Measurements from ENCODE around the gene FAM25C.
"Not testable (repeated sequence)": the region's sequence is repeated elsewhere in the genome, so short reads cannot be mapped to it uniquely, and the experiment has no call there.

The FAM25C gene

DNA sequence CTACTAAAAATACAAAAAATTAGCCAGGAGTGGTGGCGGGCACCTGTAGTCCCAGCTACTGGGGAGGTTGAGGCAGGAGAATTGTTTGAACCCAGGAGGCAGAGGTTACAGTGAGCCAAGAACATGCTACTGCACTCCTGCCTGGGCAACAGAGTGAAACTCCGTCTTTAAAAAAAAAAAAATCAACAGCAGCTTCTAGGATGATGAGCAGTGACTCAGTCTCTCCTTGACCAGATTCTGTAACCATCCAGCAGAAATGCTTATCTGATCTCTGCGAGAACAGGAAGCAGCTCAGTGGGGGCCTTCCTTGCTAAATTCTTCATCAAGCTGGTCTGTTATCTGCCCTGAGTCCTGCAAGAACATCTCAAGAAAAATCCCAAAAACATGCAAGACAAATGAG, 5.5 kb downstream of the FAM25C start:
- H3K4ac ChIP-seq (ENCODE audit: low read depth in 1 of 2, low read length in 2 of 2); H3K79me1 ChIP-seq (replicated peaks; ENCODE audit: low read length, poor library complexity, severe bottlenecking); H3K4me2 ChIP-seq (ENCODE audit: low read length, poor library complexity, severe bottlenecking); H3K9ac ChIP-seq (ENCODE audit: low read length); H2BK15ac ChIP-seq (ENCODE audit: low read depth, poor library complexity, severe bottlenecking); H3K18ac ChIP-seq (ENCODE audit: low read depth in 1 of 2, low read length in 2 of 2); H4K91ac ChIP-seq (ENCODE audit: low read length); H3K27me3 ChIP-seq (ENCODE audit: control insufficient read depth in 1 of 2, insufficient read depth in 1 of 2, low read length in 2 of 2); H2BK5ac ChIP-seq (ENCODE audit: low read depth, low read length, poor library complexity, severe bottlenecking); H2BK12ac ChIP-seq (ENCODE audit: low read length in 2 of 2); H4K8ac ChIP-seq (ENCODE audit: low read length); H3K14ac ChIP-seq (ENCODE audit: low read length in 2 of 2); H2AFZ ChIP-seq (ENCODE audit: low read depth, low read length); H3K23ac ChIP-seq (ENCODE audit: low read length in 2 of 2); H3K9me3 ChIP-seq (ENCODE audit: control insufficient read depth, low read length); H3K4me1 ChIP-seq (ENCODE audit: control insufficient read depth, insufficient read depth, low read depth, low read length); H3K36me3 ChIP-seq (ENCODE audit: control insufficient read depth in 1 of 2, insufficient read depth in 2 of 2, low read depth in 1 of 2, low read length in 2 of 2); H2BK120ac ChIP-seq (ENCODE audit: low read depth, low read length); H3K4me3 ChIP-seq (ENCODE audit: insufficient read depth in 1 of 2, low read depth in 1 of 2, low read length in 2 of 2); H3K27ac ChIP-seq (ENCODE audit: low read length, poor library complexity, severe bottlenecking); H2AK5ac ChIP-seq (ENCODE audit: low read length, severe bottlenecking): not testable (repeated sequence)
- DNase-seq = peak; percentile 70
- WGBS = no CpG with 5 or more reads among the region's 3 CpGs

GRCh38 chr10:47992560-47992959, 7.0 kb downstream of the FAM25C start:
- H4K91ac ChIP-seq (ENCODE audit: low read length); H3K27me3 ChIP-seq (ENCODE audit: control insufficient read depth in 1 of 2, insufficient read depth in 1 of 2, low read length in 2 of 2); H2AFZ ChIP-seq (ENCODE audit: low read depth, low read length); H3K79me1 ChIP-seq (replicated peaks; ENCODE audit: low read length, poor library complexity, severe bottlenecking); H2BK12ac ChIP-seq (ENCODE audit: low read length in 2 of 2); H4K8ac ChIP-seq (ENCODE audit: low read length); H2AK5ac ChIP-seq (ENCODE audit: low read length, severe bottlenecking); H3K36me3 ChIP-seq (ENCODE audit: control insufficient read depth in 1 of 2, insufficient read depth in 2 of 2, low read depth in 1 of 2, low read length in 2 of 2); H3K4me1 ChIP-seq (ENCODE audit: control insufficient read depth, insufficient read depth, low read depth, low read length); H3K18ac ChIP-seq (ENCODE audit: low read depth in 1 of 2, low read length in 2 of 2); DNase-seq; H3K4me2 ChIP-seq (ENCODE audit: low read length, poor library complexity, severe bottlenecking); H3K23ac ChIP-seq (ENCODE audit: low read length in 2 of 2); H3K4ac ChIP-seq (ENCODE audit: low read depth in 1 of 2, low read length in 2 of 2); H2BK120ac ChIP-seq (ENCODE audit: low read depth, low read length); H3K9me3 ChIP-seq (ENCODE audit: control insufficient read depth, low read length); H2BK15ac ChIP-seq (ENCODE audit: low read depth, poor library complexity, severe bottlenecking); H3K9ac ChIP-seq (ENCODE audit: low read length); H3K27ac ChIP-seq (ENCODE audit: low read length, poor library complexity, severe bottlenecking); H3K4me3 ChIP-seq (ENCODE audit: insufficient read depth in 1 of 2, low read depth in 1 of 2, low read length in 2 of 2); H2BK5ac ChIP-seq (ENCODE audit: low read depth, low read length, poor library complexity, severe bottlenecking); H3K14ac ChIP-seq (ENCODE audit: low read length in 2 of 2): not testable (repeated sequence)
- WGBS = 100% methylated on average over 4 of the region's 11 CpGs

DNA sequence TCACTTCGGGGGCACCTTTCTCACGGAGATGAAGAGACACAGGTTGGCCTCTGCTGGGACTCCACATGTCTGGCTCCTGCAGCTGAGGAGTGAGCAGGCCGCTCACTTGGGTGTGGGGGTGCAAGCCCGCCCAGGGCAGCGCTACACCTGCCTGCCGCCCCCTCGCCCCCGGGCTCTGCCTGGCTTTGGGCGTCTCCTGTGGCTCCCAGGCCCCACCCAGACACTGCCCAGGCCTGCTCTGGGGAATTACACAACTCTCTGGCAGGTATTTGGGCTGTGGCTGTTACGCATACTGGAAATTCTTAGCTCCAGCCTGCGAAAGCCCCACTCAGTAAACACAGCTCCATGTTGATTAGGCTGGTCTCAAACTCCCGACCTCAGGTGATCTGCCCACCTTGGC, 7.9 kb downstream of the FAM25C start:
- WGBS = 91% methylated on average over 11 of the region's 12 CpGs
- not testable (repeated sequence) for H3K9ac ChIP-seq (ENCODE audit: low read length)

DNA sequence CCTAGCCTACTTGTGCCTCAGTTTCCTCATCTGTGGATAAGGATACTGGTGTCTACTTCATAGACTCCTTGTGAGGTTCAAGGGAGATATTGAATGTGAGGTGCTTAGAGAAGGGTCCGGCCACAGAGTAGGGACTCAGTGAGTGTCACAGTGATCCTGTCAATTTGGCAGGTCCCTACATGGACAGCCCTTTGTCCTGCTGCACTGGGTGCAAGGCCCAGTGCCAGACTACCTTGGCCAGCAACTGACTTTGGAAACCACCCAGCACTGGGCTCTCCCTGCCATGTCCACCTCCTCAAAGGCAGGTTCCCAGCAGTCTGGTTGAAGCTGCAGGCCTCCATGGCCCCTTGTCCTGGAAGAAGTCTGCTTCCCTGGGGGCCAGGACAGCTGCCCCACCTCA, 9.5 kb downstream of the FAM25C start:
- not testable (repeated sequence) for H3K4ac ChIP-seq (ENCODE audit: low read depth in 1 of 2, low read length in 2 of 2); H2BK15ac ChIP-seq (ENCODE audit: low read depth, poor library complexity, severe bottlenecking)

More for the DNA sequence above, 7.9 kb downstream of the FAM25C start:
- not testable (repeated sequence) for H3K4ac ChIP-seq (ENCODE audit: low read depth in 1 of 2, low read length in 2 of 2); H3K9me3 ChIP-seq (ENCODE audit: control insufficient read depth, low read length); H3K79me1 ChIP-seq (replicated peaks; ENCODE audit: low read length, poor library complexity, severe bottlenecking); H2BK120ac ChIP-seq (ENCODE audit: low read depth, low read length); H3K27ac ChIP-seq (ENCODE audit: low read length, poor library complexity, severe bottlenecking); H4K91ac ChIP-seq (ENCODE audit: low read length); H3K27me3 ChIP-seq (ENCODE audit: control insufficient read depth in 1 of 2, insufficient read depth in 1 of 2, low read length in 2 of 2); H2BK5ac ChIP-seq (ENCODE audit: low read depth, low read length, poor library complexity, severe bottlenecking); H3K14ac ChIP-seq (ENCODE audit: low read length in 2 of 2); H4K8ac ChIP-seq (ENCODE audit: low read length); H3K4me2 ChIP-seq (ENCODE audit: low read length, poor library complexity, severe bottlenecking); H3K4me1 ChIP-seq (ENCODE audit: control insufficient read depth, insufficient read depth, low read depth, low read length); H3K4me3 ChIP-seq (ENCODE audit: insufficient read depth in 1 of 2, low read depth in 1 of 2, low read length in 2 of 2); H3K23ac ChIP-seq (ENCODE audit: low read length in 2 of 2); H3K36me3 ChIP-seq (ENCODE audit: control insufficient read depth in 1 of 2, insufficient read depth in 2 of 2, low read depth in 1 of 2, low read length in 2 of 2); H3K18ac ChIP-seq (ENCODE audit: low read depth in 1 of 2, low read length in 2 of 2); H2BK15ac ChIP-seq (ENCODE audit: low read depth, poor library complexity, severe bottlenecking); DNase-seq; H2AFZ ChIP-seq (ENCODE audit: low read depth, low read length); H2BK12ac ChIP-seq (ENCODE audit: low read length in 2 of 2); H2AK5ac ChIP-seq (ENCODE audit: low read length, severe bottlenecking)

More for the DNA sequence above, 9.5 kb downstream of the FAM25C start:
- not testable (repeated sequence) for H4K91ac ChIP-seq (ENCODE audit: low read length); H3K4me1 ChIP-seq (ENCODE audit: control insufficient read depth, insufficient read depth, low read depth, low read length); H3K4me2 ChIP-seq (ENCODE audit: low read length, poor library complexity, severe bottlenecking); H2AFZ ChIP-seq (ENCODE audit: low read depth, low read length); H2BK5ac ChIP-seq (ENCODE audit: low read depth, low read length, poor library complexity, severe bottlenecking); H3K14ac ChIP-seq (ENCODE audit: low read length in 2 of 2); DNase-seq; H2BK12ac ChIP-seq (ENCODE audit: low read length in 2 of 2); H3K9ac ChIP-seq (ENCODE audit: low read length); H3K18ac ChIP-seq (ENCODE audit: low read depth in 1 of 2, low read length in 2 of 2); H3K4me3 ChIP-seq (ENCODE audit: insufficient read depth in 1 of 2, low read depth in 1 of 2, low read length in 2 of 2); H3K9me3 ChIP-seq (ENCODE audit: control insufficient read depth, low read length); H3K27ac ChIP-seq (ENCODE audit: low read length, poor library complexity, severe bottlenecking); H4K8ac ChIP-seq (ENCODE audit: low read length); H3K27me3 ChIP-seq (ENCODE audit: control insufficient read depth in 1 of 2, insufficient read depth in 1 of 2, low read length in 2 of 2); H3K36me3 ChIP-seq (ENCODE audit: control insufficient read depth in 1 of 2, insufficient read depth in 2 of 2, low read depth in 1 of 2, low read length in 2 of 2); H2BK120ac ChIP-seq (ENCODE audit: low read depth, low read length); H3K23ac ChIP-seq (ENCODE audit: low read length in 2 of 2); H2AK5ac ChIP-seq (ENCODE audit: low read length, severe bottlenecking); H3K79me1 ChIP-seq (replicated peaks; ENCODE audit: low read length, poor library complexity, severe bottlenecking)
- no CpG with 5 or more reads among the region's 1 CpG for WGBS

All from mesenchymal stem cell (in vitro differentiated cells and primary cell).